Measurements from ENCODE around the gene ARHGAP21.
"Not testable (repeated sequence)": the region's sequence is repeated elsewhere in the genome, so short reads cannot be mapped to it uniquely, and the experiment has no call there.

ARHGAP21 gene

DNA sequence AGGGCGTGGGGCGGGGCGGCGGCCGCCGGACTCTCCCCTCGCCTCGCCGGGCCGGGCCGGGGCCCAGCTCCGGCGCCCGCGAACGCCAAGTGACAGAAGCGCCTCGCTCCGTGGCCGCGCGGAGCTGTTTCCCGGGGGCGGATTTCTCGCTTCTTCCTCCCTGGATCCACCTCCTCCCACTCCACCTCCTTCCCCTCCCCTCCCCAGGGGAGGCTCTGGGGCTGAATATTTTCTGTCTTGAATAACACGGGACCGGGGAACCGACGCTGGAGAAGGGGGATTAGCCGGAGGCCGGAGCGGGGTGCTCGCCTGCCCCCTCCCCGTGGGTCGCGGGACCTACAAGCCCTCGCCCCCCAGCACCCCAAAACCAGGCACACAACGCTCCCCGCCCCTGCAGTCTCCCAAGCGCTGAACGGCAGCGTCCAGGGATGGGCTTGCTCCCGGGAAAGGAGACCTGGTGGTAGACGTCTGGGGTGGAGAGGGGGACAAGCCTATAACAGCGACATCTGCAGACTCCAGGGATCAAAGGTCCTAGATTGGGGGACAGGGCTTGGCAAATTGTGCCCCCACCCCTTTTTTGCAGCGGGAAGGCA is at the start of gene ARHGAP21:
Gene ARHGAP21 (minus strand): TSS at position 100 of the 593 bp plus-strand sequence. CDS start 1,988 bp downstream, outside the sequence.
- DNase-seq: peak; percentile 31

DNA sequence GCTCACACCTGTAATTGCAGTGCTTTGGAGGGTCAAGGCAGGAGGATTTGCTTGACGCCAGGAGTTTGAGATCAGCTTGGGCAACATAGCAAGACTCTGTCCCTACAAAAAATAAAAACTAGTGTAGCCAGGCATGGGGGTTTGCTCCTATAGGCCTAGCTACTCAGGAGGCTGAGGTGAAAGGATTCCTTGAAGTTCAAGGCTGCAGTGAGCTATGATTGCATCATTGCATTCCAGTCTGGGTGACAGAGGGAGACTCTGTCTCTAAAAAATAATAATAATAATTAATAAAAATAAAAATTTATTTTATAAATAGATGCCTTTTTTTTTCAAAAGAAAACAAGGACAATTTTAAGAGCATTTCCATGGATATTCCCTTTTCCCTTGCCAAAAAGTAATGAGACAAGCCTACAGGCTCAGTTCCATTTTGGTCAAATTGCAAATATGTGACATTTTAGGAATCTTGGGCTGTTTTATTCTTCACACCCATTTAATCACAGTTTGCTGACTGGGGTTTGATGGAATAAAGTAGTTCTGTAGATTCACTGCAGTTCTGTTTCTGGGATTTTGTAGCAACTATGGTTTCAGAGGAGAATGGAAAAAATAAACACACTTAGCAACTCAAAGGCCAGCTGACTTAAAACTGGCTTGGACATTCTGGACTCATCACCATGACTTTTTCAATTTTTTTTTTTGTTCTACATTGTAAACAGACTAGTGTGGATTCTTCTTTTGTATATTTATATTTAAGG is 48.4 kb upstream of the ARHGAP21 start:
- no peak for DNase-seq

DNA sequence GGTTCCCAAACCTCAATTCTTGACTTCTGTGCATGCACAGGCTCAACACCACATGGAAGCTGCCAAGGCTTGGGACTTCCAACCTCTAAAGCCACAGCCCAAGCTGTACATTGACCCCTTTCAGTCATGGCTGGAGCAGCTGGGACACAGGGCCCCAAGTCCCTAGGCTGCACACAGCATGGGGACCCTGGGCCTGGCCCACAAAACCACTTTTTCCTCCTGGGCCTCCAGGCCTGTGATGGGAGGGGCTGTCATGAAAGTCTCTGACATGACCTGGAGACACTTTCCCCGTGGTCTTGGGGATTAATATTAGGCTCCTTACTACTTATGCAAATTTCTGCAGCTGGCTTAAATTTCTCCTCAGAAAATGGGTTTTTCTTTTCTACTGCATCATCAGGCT is 41.3 kb upstream of the ARHGAP21 start:
- not testable (repeated sequence) for DNase-seq

DNA sequence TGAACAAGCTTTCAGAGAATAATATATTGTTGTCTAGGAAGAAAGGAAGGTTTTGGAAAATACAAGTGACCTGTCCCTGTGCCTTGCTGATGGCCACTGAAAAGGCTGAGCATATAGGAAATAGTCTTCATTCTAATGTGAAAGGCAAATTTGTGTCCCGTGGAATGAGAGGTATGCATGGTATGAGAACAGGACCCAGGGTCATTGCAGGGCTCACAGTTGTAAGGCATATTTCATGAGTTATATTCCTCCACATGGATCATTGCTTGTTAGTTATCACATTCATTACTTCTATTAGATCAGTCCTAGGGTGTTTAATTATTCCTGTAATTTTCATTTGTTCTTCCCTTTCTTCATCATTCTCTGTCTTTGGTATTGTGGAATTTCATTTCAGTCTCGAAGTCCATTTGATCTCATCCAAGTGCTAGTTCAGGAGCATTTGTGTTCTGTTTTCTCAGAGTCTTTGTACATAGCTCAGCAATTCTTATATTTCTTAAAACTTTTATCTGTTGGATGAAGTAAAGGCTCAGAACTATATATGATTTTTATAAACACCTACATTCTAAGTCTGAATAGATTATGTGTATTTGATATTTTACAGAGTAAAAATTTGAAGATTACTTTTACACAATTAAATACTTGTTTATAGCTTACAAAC is 39.4 kb upstream of the ARHGAP21 start:
- DNase-seq: no peak

DNA sequence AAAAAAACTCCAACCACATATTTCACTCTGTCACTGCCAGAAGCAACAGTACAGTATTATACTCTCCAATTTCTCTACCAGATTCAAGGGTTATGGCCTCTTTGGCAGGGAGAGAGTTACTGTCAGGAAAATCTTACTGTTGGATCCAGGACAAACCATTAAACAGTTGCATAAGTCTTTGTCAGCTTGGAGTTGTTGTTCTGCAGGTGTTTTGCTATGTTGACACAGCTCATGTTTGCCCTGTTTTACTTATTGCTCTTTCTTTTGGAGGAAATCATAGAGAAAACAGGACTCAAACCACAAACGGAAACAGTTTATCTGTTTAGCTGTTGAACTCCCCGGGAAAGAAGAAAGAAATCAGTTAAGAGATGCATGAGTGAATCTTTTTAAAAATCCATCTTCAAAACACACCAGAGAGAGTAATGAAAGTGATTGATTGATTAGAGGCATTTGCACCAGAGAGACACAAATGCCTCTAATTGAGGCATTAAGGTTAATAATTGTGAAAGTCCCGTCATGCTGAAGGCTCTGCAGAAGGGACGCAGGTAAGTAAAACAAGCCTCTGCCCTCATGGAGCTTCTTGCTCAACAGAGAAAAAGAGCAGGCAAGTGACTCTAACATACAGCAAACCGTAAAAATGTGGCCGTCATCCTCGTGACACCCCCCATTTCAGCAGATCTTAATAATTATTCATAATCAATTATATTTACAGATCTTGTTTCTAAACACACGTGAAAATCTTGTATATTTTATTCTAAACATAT is 38.7 kb upstream of the ARHGAP21 start:
- no peak for DNase-seq

DNA sequence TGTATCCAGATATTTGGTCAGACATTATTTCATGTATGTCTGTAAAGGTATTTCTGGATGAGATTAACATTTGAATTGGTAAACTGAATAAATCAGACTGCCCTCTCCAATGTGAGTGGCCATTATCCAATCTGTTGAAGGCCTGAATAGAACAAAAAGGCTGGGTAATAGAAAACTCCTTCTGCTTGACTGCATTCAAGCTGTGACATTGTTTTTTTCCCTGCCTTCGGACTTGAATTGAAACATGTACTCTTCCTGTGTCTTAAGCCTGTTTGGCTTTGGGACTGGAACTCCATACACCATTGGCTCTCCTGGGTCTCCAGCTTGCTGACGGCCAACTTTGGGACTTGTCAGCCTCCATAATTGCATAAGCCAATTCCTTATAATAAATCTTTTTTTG is 36.0 kb upstream of the ARHGAP21 start:
- no peak for DNase-seq

DNA sequence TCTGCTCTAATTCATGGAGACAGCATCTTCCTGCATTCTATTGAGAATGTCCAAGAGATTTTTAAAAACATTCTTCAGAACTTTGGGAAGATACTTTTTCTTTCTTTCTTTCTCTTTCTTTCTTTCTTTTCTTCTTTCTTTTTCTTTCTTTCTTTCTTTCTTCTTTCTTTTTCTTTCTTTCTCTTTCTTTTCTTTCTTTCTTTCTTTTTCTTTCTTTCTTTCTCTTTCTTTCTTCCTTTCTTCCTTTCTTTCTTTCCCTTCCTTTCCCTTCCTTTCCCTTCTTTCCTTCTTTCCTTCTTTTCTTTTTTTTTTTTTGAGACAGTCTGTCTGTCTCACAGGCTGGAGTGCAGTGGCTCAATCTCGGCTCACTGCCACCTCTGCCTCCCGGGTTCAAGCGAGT is 34.6 kb upstream of the ARHGAP21 start:
- not testable (repeated sequence) for DNase-seq

DNA sequence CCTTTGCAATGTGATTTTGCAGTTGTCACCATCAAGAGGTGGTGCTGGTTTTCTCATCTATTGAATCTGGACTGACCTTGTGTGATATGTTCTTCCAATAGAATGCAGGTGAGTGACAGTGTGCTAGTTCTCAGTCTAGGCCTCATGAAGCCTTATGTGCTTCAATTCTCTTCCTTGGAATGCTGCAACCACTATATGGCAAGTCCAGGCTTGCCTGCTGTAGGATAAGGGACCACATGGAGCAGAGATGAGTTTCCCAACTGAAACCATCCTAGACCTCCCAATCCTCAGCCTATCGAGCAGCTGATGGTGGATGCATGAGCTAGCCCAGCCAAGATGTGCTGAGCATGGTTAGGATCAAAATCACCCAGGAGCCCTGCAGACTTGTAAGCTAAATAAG is 32.6 kb upstream of the ARHGAP21 start:
- no peak for DNase-seq

DNA sequence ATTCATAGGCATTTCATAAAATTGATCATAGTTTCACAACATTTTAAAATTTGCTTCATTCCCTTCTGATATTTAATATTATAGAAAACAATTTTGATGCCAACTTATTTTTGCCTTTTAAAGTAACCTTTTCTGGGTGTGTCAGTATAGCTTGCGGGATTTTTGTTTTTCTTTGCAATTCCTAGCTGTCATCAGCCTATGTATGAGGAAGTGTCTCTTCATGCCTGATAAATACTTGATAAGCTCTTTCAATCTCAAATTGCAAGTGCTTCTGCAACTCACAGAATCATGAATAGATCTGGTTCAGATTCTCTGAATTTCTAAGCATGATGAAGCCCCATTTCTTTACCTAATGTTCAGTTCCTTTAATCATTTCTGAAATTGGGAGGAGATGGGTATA is 28.0 kb upstream of the ARHGAP21 start:
- no peak for DNase-seq

DNA sequence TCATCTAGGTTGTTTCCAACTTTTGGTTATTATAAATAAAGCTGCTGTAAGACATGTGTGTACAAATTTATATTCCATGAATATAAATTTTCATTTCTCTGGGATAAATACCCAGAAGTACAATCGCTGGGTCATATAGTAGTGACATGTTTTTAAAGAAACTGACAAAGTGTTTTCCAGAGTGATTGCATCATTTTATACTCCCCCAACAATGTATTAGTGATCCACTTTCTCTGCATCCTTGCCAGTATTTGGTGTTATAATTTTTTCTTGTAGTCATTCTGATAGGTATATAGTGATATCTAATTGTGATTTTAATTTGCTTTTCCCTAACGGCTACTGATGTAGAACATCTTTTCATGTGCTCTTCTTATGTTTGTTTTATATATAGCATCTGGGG is 27.0 kb upstream of the ARHGAP21 start:
- DNase-seq: no peak

DNA sequence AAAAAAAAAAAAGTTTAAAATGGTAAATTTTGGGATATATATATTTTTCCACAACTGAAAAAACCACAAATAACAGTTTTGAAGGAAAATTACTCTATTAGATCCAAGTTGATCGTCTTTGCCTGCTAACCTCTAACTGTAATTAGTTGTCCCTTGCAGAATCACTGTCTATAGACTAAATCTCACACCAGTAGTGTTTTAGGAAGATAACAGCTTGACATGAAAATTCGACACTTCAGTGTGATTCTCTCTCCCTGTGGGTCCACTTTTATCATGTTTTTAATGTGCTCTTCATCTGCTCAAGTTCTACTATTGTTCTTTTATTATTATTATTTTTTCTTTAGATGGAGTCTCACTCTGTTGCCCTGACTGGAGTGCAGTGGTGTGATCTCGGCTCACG is 24.5 kb upstream of the ARHGAP21 start:
- DNase-seq: no peak

DNA sequence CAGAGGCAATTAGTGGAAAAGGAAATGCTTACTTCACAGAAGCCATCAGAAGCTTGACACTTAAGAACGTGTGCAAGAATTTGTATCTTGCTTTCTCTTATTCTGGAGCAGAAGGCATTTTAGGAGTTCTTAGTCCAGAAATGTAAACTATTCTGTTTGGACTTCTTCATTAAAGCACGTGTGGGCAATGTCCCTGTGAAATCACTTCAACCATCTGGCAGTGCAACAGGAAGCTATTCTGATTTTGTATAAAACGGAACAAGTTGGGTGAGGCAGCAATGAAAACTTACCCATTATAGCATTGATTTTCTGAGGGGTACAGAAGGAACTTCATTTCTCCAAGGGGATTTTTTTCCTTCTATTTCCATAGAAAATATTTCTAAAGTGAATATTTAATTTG is 21.3 kb upstream of the ARHGAP21 start:
- no peak for DNase-seq

DNA sequence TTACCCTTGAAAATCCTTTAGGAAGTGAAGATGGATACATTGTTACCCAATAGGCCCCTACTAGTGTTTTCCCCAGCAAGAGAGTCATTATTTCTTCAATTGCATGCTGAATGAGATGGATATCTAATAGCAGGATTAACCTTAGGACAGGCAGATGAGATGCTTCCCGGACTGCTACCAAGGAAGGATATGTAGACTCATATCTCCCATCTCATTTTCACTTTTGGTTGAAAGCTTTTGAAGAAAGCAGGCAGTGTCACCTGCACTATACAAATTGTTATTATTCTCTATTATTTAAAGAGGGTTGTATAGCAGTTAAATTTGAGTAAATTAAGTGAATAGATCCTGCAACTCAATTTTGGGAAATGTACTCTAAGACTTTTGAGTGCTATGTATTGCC is 17.0 kb upstream of the ARHGAP21 start:
- no peak for DNase-seq

DNA sequence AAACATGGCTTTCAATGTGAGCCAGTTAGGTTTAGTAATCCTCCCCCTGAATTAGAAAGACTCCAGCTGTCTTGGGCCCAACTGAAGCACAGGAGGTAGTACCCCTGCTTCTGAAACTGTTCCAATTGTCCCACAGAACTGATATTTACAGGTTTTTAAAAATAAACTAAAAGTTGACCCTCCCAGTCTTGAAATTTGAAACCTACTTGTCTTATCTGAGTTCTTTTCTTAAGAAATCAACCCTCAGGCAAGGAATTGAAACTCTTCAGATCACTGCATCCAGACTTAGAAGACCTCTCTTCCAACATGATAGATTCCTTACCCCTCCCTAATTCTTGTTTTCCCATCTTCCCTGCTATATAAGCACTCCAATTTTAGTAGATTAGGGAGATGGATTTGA is 13.3 kb upstream of the ARHGAP21 start:
- DNase-seq: no peak

DNA sequence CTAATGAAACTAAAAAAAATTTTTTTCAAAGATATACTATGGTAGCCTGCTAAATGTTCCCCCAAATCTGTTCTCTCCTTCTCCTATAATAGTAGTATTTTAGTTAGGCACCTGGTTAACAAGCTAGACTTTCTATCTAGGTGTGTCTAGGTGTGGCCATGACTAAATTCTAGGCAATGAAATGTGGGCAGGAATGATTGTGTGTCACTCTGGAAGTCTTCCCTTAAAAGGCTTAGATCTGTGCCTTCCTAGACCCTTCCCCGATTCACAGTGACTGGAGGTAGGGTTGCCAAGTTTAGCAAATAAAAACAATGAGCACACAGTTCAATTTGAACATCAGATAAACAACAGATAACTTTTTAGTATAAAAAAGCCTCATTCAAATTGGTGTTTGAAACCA is 8.3 kb upstream of the ARHGAP21 start:
- no peak for DNase-seq

DNA sequence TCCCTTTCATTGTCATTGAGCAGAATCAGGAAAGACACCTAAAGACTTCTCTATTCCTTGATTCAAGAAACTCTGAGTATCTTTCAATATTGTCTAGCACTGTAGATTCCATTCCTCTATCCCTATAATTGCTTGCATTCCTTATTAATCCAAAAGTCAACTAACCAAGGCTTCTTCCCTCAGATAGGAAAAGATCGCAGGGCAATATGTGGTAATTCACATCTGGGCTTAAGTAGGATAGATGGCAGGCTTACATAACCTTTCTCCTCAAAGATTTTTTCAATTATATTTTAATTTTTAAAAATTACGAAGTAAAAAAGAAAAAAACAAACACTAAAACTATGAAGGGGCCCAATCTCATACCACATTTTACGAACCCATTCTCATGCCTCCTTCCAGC is 7.1 kb upstream of the ARHGAP21 start:
- no peak for DNase-seq

DNA sequence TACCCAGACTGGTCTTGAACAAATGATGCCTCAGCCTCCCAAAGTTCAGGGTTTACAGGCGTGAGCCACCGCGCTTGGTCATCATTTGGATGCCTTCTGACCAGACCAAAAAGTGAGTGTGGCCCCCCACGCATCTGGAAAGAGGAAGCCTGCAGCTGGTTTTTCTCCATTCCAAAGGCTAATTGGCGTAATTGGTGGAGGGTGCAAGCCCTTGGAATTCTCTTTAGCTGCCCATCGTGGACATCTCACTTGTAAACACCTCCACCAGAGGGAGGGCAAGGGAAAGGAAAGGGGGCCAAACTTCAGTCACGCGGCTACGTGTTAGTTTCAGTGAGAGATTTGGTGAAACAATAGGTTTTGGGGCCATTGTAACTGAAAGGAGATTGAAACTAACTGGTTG is 4.1 kb upstream of the ARHGAP21 start:
- no peak for DNase-seq

DNA sequence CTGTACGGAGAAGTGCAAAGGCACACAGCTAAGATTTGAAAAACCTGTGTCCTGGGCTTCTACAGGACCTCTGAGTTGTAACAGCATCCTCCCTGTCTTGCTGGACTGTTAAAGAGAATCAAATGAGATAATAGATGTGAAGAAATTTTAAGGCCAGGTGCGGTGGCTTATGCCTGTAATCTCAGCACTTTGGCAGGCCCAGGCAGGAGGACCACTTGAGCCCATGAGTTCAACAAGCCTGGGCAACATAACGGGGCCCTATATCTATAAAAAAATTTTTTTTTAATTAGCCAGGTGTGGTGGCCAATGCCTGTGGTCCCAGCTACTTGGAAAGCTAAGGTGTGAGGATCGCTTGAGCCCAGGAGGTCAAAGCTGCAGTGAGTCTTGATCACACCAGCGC is 2.9 kb upstream of the ARHGAP21 start:
- no peak for DNase-seq

DNA sequence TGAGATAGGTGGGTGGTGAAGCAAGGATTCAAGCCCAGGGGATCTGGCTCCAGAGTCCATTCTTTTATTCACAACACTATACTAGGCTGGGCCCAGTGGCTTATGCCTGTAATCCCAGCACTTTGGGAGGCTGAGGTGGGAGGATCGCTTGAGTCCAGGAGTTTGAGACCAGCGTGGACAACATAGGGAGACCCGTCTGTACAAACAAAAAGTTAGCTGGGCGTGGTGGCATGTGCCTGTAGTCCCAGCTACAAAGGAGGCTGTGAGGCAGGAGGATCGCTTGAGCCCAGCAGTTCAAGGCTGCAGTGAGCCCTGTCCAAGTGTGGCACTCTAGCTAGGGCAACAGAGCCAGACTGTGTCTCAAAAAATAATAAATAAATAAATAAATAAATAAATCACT is 2.3 kb upstream of the ARHGAP21 start:
- not testable (repeated sequence) for DNase-seq

DNA sequence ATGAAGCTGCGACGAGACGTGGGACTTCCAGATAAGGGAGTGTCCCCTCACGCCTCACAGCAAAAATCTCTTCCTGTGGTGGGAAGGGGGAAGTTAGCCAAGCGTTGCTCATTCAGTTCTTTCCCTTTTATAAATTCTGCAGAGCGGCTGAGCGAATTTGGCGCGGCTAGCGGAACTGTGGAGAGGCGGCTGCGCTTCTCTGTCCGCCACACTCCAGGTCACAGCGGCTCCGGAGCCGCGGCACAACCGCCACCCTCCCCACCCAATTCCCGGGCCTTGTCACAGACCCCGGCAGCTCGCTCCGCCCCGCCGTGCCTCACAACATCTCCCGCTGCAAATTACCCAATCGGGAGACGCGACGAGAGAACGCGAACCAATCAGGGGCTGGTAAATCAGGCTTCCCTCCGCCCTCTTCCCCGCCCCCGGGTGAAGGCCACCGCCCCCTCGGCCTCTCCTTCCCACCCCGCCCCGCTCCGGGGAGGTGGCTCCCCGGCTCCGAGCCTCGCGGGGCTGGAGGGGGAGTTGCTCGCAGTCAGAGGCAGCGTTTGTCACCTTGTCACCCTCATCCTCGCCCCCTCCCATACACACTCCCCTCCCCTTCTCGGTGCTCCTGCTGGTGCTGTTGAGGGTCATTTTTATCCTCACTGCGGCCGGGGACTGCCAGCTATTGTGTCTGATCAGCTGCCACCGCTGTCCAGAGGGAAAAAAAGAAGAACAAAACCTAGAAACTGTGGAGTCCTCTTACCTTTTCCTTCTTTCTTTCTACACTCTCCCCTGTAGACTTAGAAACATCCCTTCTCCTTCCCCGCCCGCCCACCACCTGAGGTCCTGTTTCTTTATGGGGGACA is 918 bp upstream of the ARHGAP21 start:
- peak; percentile 86 for DNase-seq

DNA sequence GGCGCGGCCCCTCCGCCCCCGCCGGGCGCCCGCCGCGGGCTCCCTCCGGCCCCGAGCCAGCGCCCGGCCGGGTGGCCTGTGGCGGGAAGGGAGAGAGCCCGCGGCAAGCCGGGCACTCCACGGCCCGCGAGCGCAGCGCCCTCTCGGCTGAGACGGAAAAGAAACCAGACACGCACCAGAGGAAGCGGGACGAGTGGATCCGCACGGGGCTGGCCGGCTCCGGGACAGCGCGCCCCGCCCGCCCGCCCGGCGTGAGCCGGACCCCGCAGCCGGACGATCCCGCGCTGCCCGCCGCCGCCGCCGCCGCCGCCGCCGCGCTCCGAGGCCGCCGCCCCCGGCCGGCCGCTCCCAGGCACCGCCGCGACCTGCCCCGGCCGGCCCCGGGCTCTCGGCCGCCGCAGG is 300 bp downstream of the ARHGAP21 start:
- DNase-seq: no peak

DNA sequence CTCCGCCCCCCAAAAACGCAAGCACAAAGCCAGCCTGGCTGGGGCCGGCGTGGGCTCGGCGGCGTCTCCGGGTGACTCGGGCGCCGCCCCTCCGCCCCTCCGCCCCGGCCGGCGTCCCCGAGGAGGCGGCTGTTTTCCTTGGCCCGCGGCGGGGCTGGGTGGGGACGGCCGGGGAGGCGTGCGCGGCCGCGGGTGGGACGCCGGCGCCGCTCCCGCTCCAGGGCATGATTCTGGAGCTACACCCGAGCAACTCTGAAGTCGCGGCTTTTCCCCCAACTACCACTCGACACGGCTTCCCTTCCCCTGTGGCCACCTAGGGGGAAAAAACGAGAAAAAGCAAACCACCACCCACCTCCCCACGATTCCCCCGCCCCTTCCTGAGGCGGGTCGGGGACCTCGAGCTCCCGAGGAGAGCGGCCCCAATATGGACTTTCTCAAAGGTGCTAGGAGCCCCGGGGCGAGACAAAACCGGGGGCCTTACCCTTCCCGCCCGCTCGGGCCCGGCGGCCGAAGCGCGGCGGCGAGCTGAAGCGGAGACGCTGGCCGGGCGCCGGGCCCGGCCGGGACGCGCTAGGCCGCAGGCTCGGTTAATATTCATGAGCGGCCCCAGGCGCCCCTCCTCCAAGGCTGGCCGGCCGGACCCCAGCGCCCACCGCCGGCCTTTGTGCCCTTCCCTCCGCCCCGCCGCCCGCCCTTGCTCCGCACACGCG is 856 bp downstream of the ARHGAP21 start:
- no peak for DNase-seq

All from NCI-H526 treated with DMSO at 0.1 percent for 48 hours (cell line).